ENCODE data around the gene STOML2.
A peak's percentile ranks its signal among the peaks of the same experiment; 100 is the strongest.

GRCh38 chr9:35115680-35116538, 13.0 kb upstream of the STOML2 start, which contains the start of gene ATOSB:
- peak; percentile 26 to 53 for TF ChIP-seq POLR2A (IDR thresholded peaks at IDR 0.05)
- no peak for TF ChIP-seq CTCF (IDR thresholded peaks at IDR 0.05)
